ENCODE results near the gene KANSL1L.
A peak's percentile ranks its signal among the peaks of the same experiment; 100 is the strongest.

Gene KANSL1L

GRCh38 chr2:210092791-210093190, 78.4 kb downstream of the KANSL1L start:
- TF ChIP-seq CTCF (IDR thresholded peaks at IDR 0.05; ENCODE audit: insufficient read depth, low read depth, low read length, missing control alignments), result no peak

GRCh38 chr2:210086930-210087329, 84.3 kb downstream of the KANSL1L start:
- no peak overlapping the region for H3K4me3 ChIP-seq (ENCODE audit: low read depth, low read length)
- no peak for TF ChIP-seq CTCF (IDR thresholded peaks at IDR 0.05; ENCODE audit: insufficient read depth, low read depth, low read length, missing control alignments)
- DNase-seq (ENCODE audit: low read depth), result no peak

More at GRCh38 chr2:210092791-210093190, 78.4 kb downstream of the KANSL1L start:
- no peak overlapping the region for H3K4me3 ChIP-seq (ENCODE audit: low read depth, low read length)
- no peak for DNase-seq (ENCODE audit: low read depth)

GRCh38 chr2:210086292-210086691, 84.9 kb downstream of the KANSL1L start:
- H3K4me3 ChIP-seq (ENCODE audit: low read depth, low read length), result no peak overlapping the region
- TF ChIP-seq CTCF (IDR thresholded peaks at IDR 0.05; ENCODE audit: insufficient read depth, low read depth, low read length, missing control alignments), result no peak
- no peak for DNase-seq (ENCODE audit: low read depth)

- DNase-seq (ENCODE audit: low read depth), result peak; percentile 45
- peak; percentile 54 for TF ChIP-seq CTCF (IDR thresholded peaks at IDR 0.05; ENCODE audit: insufficient read depth, low read depth, low read length, missing control alignments)
- H3K4me3 ChIP-seq (ENCODE audit: low read depth, low read length), result no peak overlapping the region
Measured at GRCh38 chr2:210072922-210073509, 98.2 kb downstream of the KANSL1L start.

GRCh38 chr2:210072493-210072892, 98.7 kb downstream of the KANSL1L start:
- no peak overlapping the region for H3K4me3 ChIP-seq (ENCODE audit: low read depth, low read length)
- TF ChIP-seq CTCF (IDR thresholded peaks at IDR 0.05; ENCODE audit: insufficient read depth, low read depth, low read length, missing control alignments), result no peak

GRCh38 chr2:210063306-210063705, 107.9 kb downstream of the KANSL1L start:
- no peak for TF ChIP-seq CTCF (IDR thresholded peaks at IDR 0.05; ENCODE audit: insufficient read depth, low read depth, low read length, missing control alignments)
- DNase-seq (ENCODE audit: low read depth), result no peak
- H3K4me3 ChIP-seq (ENCODE audit: low read depth, low read length), result no peak overlapping the region

More at GRCh38 chr2:210072493-210072892, 98.7 kb downstream of the KANSL1L start:
- no peak for DNase-seq (ENCODE audit: low read depth)

- no peak overlapping the region for H3K4me3 ChIP-seq (ENCODE audit: low read depth, low read length)
- no peak for DNase-seq (ENCODE audit: low read depth)
- TF ChIP-seq CTCF (IDR thresholded peaks at IDR 0.05; ENCODE audit: insufficient read depth, low read depth, low read length, missing control alignments), result no peak
Measured at GRCh38 chr2:210055825-210056224, 115.4 kb downstream of the KANSL1L start.

Measured in GM12865 (cell line).